Measurements from ENCODE around the gene SH3GLB1.
A peak's percentile ranks its signal among the peaks of the same experiment; 100 is the strongest.

SH3GLB1 gene

DNA sequence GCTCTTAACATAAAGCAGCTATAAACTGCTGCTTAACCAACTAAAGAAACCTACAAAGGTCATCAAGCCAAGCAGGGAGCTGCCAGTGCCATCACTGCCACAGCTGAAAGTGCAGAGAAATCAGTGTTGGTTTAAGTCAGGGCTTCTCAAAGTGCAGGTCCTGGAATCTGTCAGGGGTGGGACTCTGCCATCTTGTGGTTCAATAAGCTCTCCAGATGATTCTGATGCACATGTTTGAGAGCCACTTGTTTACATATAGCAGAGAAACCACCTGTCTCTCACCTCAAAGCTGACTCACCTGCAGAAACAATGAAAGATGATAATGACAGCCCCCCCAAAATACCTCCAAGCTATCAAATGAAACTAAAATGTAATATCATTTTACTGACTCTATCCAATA, 49.3 kb downstream of the SH3GLB1 start:
- Mint-ChIP-seq H3K9me3 (no peaks in the 10 kb centered on the region), H3K36me3 (ENCODE audit: low read depth) (no peaks in the 10 kb centered on the region)

DNA sequence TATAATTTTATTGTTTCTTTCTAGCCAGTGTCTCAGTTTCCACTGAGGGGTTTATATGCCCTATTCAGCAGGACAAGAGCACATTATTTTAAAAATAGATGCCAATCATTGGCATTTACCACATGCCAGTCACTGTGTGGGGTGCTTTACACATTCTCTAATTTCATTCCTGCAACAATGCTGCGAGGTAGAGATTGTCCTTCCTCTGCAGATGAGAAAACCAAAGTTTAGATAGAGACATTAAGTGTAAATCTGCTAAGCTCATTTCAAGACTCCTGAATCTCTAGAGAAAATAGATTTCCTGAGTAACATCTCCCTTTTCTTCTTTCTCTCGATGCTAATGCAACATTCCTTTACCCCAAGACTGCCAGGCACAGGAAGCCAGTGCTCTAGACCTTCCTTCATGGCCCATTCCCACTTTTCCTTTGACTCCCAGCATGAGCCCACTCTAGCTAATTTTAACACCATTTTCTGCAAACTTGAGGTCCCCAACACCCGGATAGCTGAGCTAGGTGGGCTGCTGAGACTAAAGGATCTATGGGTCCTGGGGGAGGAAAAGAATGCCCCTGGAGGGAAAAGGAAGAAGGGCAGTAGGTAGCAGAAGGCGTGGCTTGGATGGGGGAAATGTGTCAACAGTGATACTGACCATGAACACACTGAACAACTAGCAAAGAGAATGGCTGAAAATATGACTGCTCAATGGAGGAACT, 50.0 kb downstream of the SH3GLB1 start:
- Mint-ChIP-seq H3K4me1 (ENCODE audit: low read depth) (no peaks in the 10 kb centered on the region), H3K4me3 (no peak overlapping the region), H3K27ac (no peak overlapping the region)

More for the DNA sequence above, 49.3 kb downstream of the SH3GLB1 start:
- Mint-ChIP-seq H3K4me1 (ENCODE audit: low read depth) (peaks cover 6% of the 10 kb centered on the region), H3K4me3 (no peak overlapping the region), H3K27ac (no peak overlapping the region), H3K27me3 (peaks cover 11% of the 10 kb centered on the region)

DNA sequence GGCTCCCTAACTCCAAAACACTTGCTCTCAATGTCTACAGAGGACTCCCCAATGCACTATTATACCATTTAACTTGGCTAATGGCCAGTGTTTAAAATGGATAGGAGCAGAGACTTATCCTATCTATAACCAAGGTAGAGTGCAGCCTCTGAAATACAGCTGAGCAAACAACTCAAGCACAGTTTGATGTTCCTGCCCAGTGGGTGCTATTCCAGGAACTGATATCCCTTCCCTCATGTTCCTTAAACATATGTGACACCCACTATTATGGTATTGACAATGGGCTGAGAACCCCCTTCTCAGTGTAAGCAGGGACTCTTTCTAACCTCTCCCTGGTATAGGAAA, 51.7 kb downstream of the SH3GLB1 start:
- H3K27ac Mint-ChIP-seq, result no peak overlapping the region

More for the DNA sequence above, 50.0 kb downstream of the SH3GLB1 start:
- no peaks in the 10 kb centered on the region for H3K36me3 Mint-ChIP-seq (ENCODE audit: low read depth)
- peaks cover 11% of the 10 kb centered on the region for H3K27me3 Mint-ChIP-seq
- H3K9me3 Mint-ChIP-seq, result no peaks in the 10 kb centered on the region

DNA sequence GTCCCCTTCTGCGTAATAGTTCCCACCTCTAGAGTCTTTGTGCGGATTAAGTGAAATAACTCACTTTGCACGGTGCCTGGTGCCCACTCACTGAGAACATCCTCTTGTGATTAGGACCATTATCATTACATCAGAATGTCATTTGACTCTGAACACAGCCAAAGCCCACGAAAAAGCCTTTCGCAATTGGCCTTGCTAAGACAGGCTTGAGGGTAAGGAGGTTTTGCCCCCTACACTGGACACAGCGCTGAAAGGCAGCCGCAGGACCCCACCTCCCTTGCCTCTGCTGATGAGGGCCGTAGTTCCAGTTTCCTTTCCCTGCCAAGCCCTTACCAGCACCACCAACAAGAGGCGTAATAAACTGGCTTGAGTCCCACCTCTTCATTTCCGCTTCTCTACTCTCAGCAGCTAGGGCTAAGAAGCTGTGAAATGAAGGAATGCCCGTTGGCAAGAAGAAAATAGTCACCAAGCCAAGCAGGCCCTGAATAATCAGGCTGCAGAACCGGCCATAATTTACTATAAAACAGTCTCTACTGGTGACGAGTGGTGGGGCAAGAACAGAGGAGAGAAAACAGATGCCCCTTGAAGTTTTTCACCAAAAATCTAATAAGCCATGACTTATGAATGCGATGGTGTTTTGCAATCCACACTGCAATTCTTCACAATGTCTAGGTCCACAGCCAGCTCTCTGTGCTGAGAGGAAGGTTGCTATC, 53.1 kb downstream of the SH3GLB1 start:
- no peak overlapping the region for H3K27ac Mint-ChIP-seq
- H3K4me3 Mint-ChIP-seq, result no peak overlapping the region
- H3K9me3 Mint-ChIP-seq, result peaks cover 4% of the 10 kb centered on the region
- H3K36me3 Mint-ChIP-seq (ENCODE audit: low read depth), result no peaks in the 10 kb centered on the region
- no peaks in the 10 kb centered on the region for H3K4me1 Mint-ChIP-seq (ENCODE audit: low read depth)
- H3K27me3 Mint-ChIP-seq, result peaks cover 14% of the 10 kb centered on the region

More for the DNA sequence above, 51.7 kb downstream of the SH3GLB1 start:
- no peaks in the 10 kb centered on the region for H3K4me1 Mint-ChIP-seq (ENCODE audit: low read depth)
- peaks cover 4% of the 10 kb centered on the region for H3K9me3 Mint-ChIP-seq
- peaks cover 11% of the 10 kb centered on the region for H3K27me3 Mint-ChIP-seq
- no peak overlapping the region for H3K4me3 Mint-ChIP-seq
- no peaks in the 10 kb centered on the region for H3K36me3 Mint-ChIP-seq (ENCODE audit: low read depth)

DNA sequence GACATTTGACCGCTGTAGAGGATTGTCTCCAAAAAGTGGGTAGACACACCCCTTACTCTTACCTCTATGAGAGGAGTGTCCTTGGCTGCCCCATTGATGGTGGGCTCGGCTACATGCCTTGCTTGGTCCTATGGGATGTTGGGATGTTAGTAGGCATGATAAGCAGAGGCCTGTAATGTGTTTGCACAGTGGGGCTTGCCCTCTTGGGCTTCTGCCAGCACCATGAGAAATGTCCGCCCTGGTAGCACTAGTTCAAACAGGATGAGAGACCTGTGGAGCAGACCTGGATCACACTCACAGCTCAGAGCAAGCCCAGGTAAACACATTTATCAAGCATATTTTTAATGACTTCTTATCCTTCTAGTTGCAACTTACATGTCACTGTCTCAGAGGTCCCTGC, 54.2 kb downstream of the SH3GLB1 start:
- no peaks in the 10 kb centered on the region for H3K36me3 Mint-ChIP-seq (ENCODE audit: low read depth)
- H3K27me3 Mint-ChIP-seq, result peaks cover 14% of the 10 kb centered on the region
- H3K4me1 Mint-ChIP-seq (ENCODE audit: low read depth), result no peaks in the 10 kb centered on the region
- H3K4me3 Mint-ChIP-seq, result no peak overlapping the region
- no peak overlapping the region for H3K27ac Mint-ChIP-seq
- H3K9me3 Mint-ChIP-seq, result peaks cover 4% of the 10 kb centered on the region

DNA sequence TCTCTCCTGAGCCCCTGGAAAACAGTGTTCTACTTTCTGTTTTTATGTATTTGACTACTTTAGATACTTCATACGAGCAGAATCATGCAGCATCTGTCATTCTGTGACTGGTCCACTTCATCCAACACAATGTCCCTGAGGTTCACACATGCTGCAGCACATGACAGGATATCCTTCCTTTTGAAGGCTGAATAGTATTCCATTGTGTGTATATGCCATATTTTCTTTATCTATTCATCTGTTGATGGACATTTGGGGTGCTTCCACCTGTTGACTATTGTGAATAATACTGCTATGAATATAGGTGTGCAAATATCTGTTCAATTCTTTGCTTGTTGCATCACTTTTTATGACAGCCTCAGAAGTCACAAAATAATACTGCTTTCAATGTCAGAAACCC, 55.8 kb downstream of the SH3GLB1 start:
- peaks cover 4% of the 10 kb centered on the region for H3K9me3 Mint-ChIP-seq
- H3K4me1 Mint-ChIP-seq (ENCODE audit: low read depth), result no peaks in the 10 kb centered on the region
- peaks cover 13% of the 10 kb centered on the region for H3K27me3 Mint-ChIP-seq
- no peak overlapping the region for H3K4me3 Mint-ChIP-seq
- no peak overlapping the region for H3K27ac Mint-ChIP-seq
- H3K36me3 Mint-ChIP-seq (ENCODE audit: low read depth), result no peaks in the 10 kb centered on the region

DNA sequence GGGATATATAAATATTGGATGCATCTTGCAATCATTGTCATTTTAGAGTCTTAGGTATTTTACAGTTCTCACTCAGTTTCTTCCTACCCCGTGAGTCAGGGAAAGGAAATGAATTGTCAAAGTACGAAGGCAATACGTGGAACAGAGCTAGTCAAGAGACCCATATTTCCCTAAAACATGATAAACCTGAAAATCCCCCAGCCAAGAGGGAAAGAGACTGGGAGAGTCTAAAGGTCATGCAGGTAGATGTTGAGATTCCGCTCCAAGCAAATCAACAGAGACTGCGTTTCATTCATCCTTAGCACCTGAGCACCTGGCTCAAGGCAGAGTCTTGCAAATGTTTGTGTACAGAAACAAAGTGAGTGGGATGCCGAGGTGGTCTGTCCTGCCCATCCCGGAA, 58.0 kb downstream of the SH3GLB1 start:
- Mint-ChIP-seq H3K4me3 (no peak overlapping the region), H3K4me1 (ENCODE audit: low read depth) (no peaks in the 10 kb centered on the region), H3K27me3 (peaks cover 15% of the 10 kb centered on the region), H3K9me3 (peaks cover 7% of the 10 kb centered on the region), H3K36me3 (ENCODE audit: low read depth) (no peaks in the 10 kb centered on the region), H3K27ac (no peak overlapping the region)

DNA sequence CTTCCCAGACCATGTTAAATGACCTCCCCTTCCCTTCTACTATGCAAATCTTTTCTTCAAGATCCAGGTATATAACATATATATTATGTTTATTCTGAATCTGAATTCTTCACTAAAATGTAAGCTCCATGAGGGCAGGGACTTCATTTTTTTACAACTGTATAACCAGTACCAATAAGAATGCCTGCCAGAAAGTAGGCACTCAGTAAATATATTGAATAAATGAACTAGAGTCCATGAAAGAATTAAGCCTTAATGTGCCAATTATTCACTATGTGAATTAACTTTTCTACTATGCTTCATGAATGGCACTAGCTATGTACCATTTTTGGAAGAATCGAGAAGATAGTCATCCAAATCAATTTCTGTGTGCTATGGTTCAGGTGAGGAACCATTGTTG, 60.1 kb downstream of the SH3GLB1 start:
- H3K27ac Mint-ChIP-seq, result no peak overlapping the region
- H3K4me3 Mint-ChIP-seq, result no peak overlapping the region
- H3K4me1 Mint-ChIP-seq (ENCODE audit: low read depth), result no peaks in the 10 kb centered on the region
- H3K9me3 Mint-ChIP-seq, result peaks cover 10% of the 10 kb centered on the region
- H3K36me3 Mint-ChIP-seq (ENCODE audit: low read depth), result no peaks in the 10 kb centered on the region
- peaks cover 15% of the 10 kb centered on the region for H3K27me3 Mint-ChIP-seq

DNA sequence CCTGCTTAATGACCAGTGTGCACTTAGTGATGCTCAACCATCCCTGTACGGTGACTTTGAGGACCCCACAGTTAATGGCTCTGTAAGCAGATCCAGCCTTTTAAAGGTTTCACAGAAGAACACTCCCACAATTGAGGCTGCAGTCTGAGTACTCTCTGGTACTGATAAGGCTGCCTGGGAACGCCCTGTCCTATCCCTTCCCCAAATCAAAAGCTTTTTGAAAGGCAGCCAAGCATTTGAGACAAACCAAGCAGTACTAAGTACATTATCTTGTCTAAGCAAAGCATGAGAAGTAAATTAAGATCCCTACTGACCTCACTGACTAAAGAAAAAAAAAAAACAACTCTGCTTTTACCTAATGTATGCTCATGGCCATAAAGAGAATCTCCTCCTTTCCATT, 60.7 kb downstream of the SH3GLB1 start:
- Mint-ChIP-seq H3K9me3 (peaks cover 7% of the 10 kb centered on the region), H3K27me3 (peaks cover 15% of the 10 kb centered on the region), H3K27ac (no peak overlapping the region), H3K36me3 (ENCODE audit: low read depth) (no peaks in the 10 kb centered on the region), H3K4me1 (ENCODE audit: low read depth) (no peaks in the 10 kb centered on the region), H3K4me3 (no peak overlapping the region)

DNA sequence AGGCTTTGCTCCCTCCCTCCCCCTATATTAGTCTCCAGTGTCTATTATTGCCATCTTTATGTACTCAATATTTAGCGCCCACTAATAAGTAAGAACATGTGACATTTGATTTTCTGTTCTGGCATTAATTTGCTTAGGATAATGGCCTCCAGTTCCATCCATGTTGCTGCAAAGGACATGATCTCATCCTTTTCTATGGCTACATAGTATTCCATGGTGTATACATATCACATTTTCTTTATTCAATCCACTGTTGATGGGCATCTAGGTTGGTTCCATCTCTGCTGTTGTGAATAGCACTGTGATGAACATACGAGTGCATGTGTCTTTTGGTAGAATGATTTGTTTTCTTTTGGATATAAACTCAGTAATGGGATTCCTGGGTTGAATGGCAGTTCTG, 61.3 kb downstream of the SH3GLB1 start:
- no peaks in the 10 kb centered on the region for H3K4me1 Mint-ChIP-seq (ENCODE audit: low read depth)
- no peak overlapping the region for H3K27ac Mint-ChIP-seq
- no peak overlapping the region for H3K4me3 Mint-ChIP-seq
- H3K27me3 Mint-ChIP-seq, result peaks cover 15% of the 10 kb centered on the region
- H3K9me3 Mint-ChIP-seq, result peaks cover 5% of the 10 kb centered on the region
- no peaks in the 10 kb centered on the region for H3K36me3 Mint-ChIP-seq (ENCODE audit: low read depth)

DNA sequence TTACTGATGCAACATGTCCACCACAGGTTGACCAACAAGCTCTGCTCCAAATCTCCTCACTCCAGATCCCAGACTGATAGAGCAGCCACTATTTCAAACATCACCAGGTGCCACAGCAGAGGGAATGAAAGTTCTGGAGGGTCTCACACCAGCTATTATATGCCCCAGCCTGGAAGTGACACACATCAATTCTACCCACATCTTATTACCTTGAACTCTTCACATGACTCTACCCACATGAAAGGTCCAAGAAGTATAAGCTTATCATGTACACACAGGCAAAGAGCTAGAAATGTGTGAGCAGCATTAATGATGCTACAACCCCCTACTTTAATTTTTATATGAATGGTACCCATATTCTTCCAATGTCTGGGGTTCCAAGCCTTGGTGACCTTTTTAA, 64.2 kb downstream of the SH3GLB1 start:
- Mint-ChIP-seq H3K36me3 (ENCODE audit: low read depth) (no peaks in the 10 kb centered on the region), H3K4me1 (ENCODE audit: low read depth) (peaks cover 10% of the 10 kb centered on the region), H3K4me3 (no peak overlapping the region), H3K27me3 (peaks cover 12% of the 10 kb centered on the region), H3K9me3 (peaks cover 5% of the 10 kb centered on the region), H3K27ac (no peak overlapping the region)

DNA sequence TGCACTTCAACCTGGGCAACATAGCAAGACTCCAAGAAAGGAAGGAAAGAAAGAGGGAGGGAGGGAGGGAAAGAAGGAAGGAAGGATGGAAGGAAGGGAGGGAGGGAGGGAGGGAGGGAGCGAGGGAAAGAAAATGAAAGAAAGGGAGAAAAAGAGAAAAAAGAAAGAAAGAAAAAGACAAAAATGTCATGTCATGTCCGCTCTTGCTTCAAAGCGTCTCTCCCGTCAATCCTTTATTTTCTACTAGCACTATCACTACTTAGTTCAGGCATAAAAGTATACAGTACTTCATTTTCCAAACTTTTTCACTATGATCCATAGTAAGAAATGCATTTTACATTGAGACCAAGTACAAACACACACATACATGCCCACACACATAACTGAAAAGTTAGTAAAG, 64.7 kb downstream of the SH3GLB1 start:
- H3K27me3 Mint-ChIP-seq, result peaks cover 12% of the 10 kb centered on the region
- H3K9me3 Mint-ChIP-seq, result peaks cover 5% of the 10 kb centered on the region
- H3K36me3 Mint-ChIP-seq (ENCODE audit: low read depth), result no peaks in the 10 kb centered on the region
- no peak overlapping the region for H3K4me3 Mint-ChIP-seq
- no peak overlapping the region for H3K27ac Mint-ChIP-seq
- H3K4me1 Mint-ChIP-seq (ENCODE audit: low read depth), result peaks cover 15% of the 10 kb centered on the region

DNA sequence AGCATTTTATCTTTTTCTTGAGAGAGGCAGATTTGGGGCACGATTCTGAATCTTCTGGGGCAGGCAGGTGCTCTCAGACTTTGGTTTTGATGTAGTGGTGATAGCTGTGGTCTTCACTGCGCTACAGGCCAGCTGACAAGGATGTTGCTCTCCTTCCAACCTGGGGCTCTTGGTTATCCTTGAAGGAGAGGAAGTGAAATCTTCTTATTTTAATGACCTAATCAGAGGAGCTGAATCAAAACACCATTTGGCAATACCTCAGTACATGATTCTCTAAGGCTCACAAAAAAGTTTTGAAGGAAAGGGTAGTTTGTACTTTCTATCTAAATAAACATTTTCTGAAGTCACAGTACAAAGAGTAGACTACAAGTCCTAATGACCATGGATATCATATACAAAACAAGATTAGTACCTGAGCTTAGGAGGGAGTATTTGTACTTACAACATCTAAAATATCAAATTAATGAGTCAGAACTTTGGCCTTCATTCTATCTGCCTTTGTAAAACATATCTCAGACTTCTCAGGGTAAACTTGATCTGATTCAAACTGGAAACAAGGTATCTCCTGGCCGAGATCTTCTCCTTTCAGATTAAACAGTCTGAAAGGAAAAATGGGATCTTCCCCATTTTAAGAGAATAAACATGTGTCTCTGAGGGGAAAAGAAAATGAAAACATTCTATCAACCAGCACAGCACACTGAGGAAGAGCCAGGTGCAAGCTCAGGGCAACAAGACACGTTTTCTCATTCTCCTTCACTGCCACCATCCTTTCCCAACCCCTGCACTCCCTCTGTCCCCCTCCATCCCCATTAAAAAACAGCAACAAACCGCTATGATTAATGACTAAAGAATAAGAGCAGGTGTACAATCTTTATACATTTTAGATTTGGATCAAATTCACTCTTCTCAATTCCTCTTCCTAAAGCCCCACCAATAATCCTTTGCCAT, 69.2 kb downstream of the SH3GLB1 start:
- Mint-ChIP-seq H3K27me3 (no peaks in the 10 kb centered on the region), H3K27ac (peak overlapping the region; percentile 85), H3K4me1 (ENCODE audit: low read depth) (peaks cover 22% of the 10 kb centered on the region), H3K4me3 (peak overlapping the region; percentile 56), H3K36me3 (ENCODE audit: low read depth) (no peaks in the 10 kb centered on the region), H3K9me3 (no peaks in the 10 kb centered on the region)

DNA sequence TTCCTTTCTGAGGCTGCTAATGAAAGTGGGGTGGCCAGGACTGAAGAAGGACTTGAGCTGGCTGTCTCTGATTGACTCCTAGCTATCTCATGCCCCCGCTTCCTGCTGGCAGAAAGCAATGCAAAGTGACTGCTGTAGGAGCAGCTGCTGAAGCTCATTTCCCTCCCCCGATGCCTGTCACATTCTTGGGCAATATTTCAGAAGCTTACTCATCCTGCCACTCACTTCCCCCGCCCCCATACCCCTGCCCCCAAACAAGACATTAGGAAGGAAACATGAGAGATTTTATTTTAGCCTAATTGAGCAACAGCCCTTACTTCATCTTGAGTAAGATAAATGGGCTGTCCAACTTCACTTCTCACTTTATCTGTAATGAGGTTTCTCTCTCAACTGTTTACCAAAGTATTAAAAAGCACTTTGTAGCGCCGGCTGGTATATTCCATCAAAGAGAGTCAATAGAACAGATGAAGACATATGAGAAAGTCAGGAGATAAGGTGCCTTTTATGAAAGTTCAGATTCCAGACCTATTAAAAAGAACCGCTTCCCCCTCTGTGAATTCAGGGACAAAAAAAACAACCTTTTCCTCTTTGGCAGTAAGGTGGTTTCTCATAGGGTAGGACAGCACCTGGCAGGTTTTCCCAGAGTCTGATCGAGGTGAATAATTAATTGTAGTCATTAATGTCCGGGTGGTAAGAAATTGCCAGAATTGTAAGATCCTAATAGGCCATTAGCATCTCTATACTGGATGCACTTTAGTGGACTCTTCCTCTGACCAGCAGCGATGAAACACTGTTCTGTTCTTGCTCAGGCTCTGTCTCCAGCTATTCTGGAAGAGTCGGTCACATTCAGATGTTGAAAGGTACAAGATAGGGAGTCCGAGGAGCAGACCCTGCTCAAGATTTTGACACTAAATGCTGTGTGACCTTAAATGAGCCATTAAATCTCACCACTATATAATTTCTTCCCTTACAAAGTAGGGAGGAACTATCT, 70.2 kb downstream of the SH3GLB1 start:
- Mint-ChIP-seq H3K36me3 (ENCODE audit: low read depth) (no peaks in the 10 kb centered on the region), H3K4me1 (ENCODE audit: low read depth) (peaks cover 22% of the 10 kb centered on the region), H3K4me3 (peak overlapping the region; percentile 56), H3K27ac (peak overlapping the region; percentile 85), H3K9me3 (no peaks in the 10 kb centered on the region), H3K27me3 (no peaks in the 10 kb centered on the region)

All from stimulated activated naive CD8-positive, alpha-beta T cell treated with anti-CD3 and anti-CD28 coated beads, Interleukin-15, Interleukin-2, amounts not matched to agents 100 ng/mL and 50 ng/mL, for 24 hours (primary cell).